Endothelial cell of umbilical vein (primary cell): ENCODE results near the gene CLSTN2. TPM values are rescaled to one million over a fixed set of nuclear protein-coding genes. Genes with fewer than 3 reads are reported as not detected.

Experiments
- BruUV-seq: library from RNA; stranded (reverse); fragments of 400-500 nt; replicated peaks from 2 replicates; lab custom pipeline; 2021; lab: Mats Ljungman, UMichigan
- CTCF ChIA-PET: fragments of 300-600, 350-600 bp; sonication (Branson Sonifier 250); formaldehyde crosslinking; loops from one replicate; lab custom pipeline; 2021; ENCODE audit warnings: antibody characterized with exemption, inconsistent platforms; lab: Charles Lee
- POLR2A ChIA-PET: fragments of 300-600, 350-600 bp; sonication (Branson Sonifier 250); formaldehyde crosslinking; loops from one replicate; lab custom pipeline; 2021; ENCODE audit warnings: antibody characterized with exemption, inconsistent platforms; lab: Charles Lee
- DNase-seq: peaks from one replicate; pipeline ENCODE4 v3.0.0-alpha.2; 2011; ENCODE audit warnings: low read depth, low spot score
- FAIRE-seq: peaks from 2 replicates; lab custom pipeline; 2011; peaks lifted over from hg19 to GRCh38; lab: Jason Lieb, UNC
- H2AFZ ChIP-seq: 2 replicates; pipeline ENCODE4 v1.6.0; 2012; ENCODE audit warnings: low read depth, low read length, control low read depth, inconsistent platforms
- H3K27ac ChIP-seq: 2 replicates; pipeline ENCODE4 v1.5.1; 2011; ENCODE audit warnings: low read depth, mild to moderate bottlenecking, control low read depth, low read length, moderate library complexity; ENCODE audit not compliant: insufficient read depth
- H3K27me3 ChIP-seq, 2 experiments: 2 replicates each; pipeline versions ENCODE4 v1.6.0 to v1.6.1; 2011; ENCODE audit warnings: low read length in 2 of 2, mixed read lengths in 1 of 2; ENCODE audit not compliant: control insufficient read depth in 2 of 2, insufficient read depth in 2 of 2
- H3K36me3 ChIP-seq, 2 experiments: 2 replicates in 1 of 2; 3 replicates in 1 of 2; pipeline ENCODE4 v1.5.1; 2011; ENCODE audit warnings: low read length in 2 of 2, mild to moderate bottlenecking in 1 of 2, moderate library complexity in 1 of 2; ENCODE audit not compliant: control insufficient read depth in 2 of 2, insufficient read depth in 2 of 2; ENCODE audit errors: extremely low read depth in 1 of 2
- H3K4me1 ChIP-seq: 3 replicates; pipeline ENCODE4 v1.5.1; 2011; ENCODE audit warnings: mild to moderate bottlenecking, low read length; ENCODE audit not compliant: control insufficient read depth, insufficient read depth; ENCODE audit errors: extremely low read depth
- H3K4me2 ChIP-seq: 2 replicates; pipeline ENCODE4 v1.6.1; 2011; ENCODE audit warnings: low read length, control low read depth, mixed read lengths; ENCODE audit not compliant: insufficient read depth
- H3K4me3 ChIP-seq, 3 experiments: fragments of 200-600 bp in 1 of 3; sonication (generic), shearing (Covaris generic) in 1 of 3; replicated peaks in 1 of 3; 2 replicates each; pipeline ENCODE4 v1.5.1; 2011 to 2016; ENCODE audit warnings: control low read depth in 3 of 3, low read length in 3 of 3, mild to moderate bottlenecking in 2 of 3, inconsistent platforms in 1 of 3, low read depth in 1 of 3, moderate library complexity in 1 of 3; ENCODE audit not compliant: insufficient read depth in 1 of 3
- H3K79me2 ChIP-seq: 2 replicates; pipeline ENCODE4 v1.6.0; 2012; ENCODE audit warnings: low read length, inconsistent platforms; ENCODE audit not compliant: control insufficient read depth, insufficient read depth
- H3K9ac ChIP-seq: replicated peaks from 2 replicates; pipeline ENCODE3; 2011; ENCODE audit warnings: low read length, control low read depth; ENCODE audit not compliant: insufficient read depth; ENCODE audit errors: extremely low read depth
- H3K9me1 ChIP-seq: replicated peaks from 3 replicates; pipeline ENCODE4 v1.6.0; 2011; ENCODE audit warnings: mild to moderate bottlenecking, low read length; ENCODE audit not compliant: control insufficient read depth, insufficient read depth; ENCODE audit errors: extremely low read depth
- H3K9me3 ChIP-seq: replicated peaks from 2 replicates; pipeline ENCODE4 v1.5.1; 2012; ENCODE audit warnings: low read length, inconsistent platforms; ENCODE audit not compliant: control insufficient read depth, insufficient read depth
- H4K20me1 ChIP-seq: replicated peaks from 2 replicates; pipeline ENCODE3; 2011; ENCODE audit warnings: mild to moderate bottlenecking, low read length; ENCODE audit not compliant: control insufficient read depth, insufficient read depth; ENCODE audit errors: extremely low read depth
- CTCF ChIP-seq, 2 donors: IDR thresholded peaks; 1 replicate in 1 of 2; 2 replicates in 1 of 2; pipeline ENCODE4 v1.5.1; 2011; ENCODE audit warnings: low read length in 2 of 2, mild to moderate bottlenecking in 2 of 2, moderate library complexity in 2 of 2, control low read depth in 1 of 2, inconsistent platforms in 1 of 2, low read depth in 1 of 2; ENCODE audit not compliant: insufficient read depth in 1 of 2; ENCODE audit errors: extremely low read depth in 1 of 2
- EZH2 ChIP-seq: IDR thresholded peaks from 2 replicates; pipeline ENCODE4 v1.6.1; 2012; ENCODE audit warnings: borderline replicate concordance, low read depth, mild to moderate bottlenecking, moderate library complexity, low read length, inconsistent platforms; ENCODE audit not compliant: severe bottlenecking
- JUN ChIP-seq: IDR thresholded peaks from 2 replicates; pipeline ENCODE4 v1.6.1; 2011; ENCODE audit warnings: borderline replicate concordance, low read depth; ENCODE audit not compliant: insufficient read length, insufficient read depth
- dilution Hi-C: fragments of 300-500 bp; cut with MboI; formaldehyde crosslinking; loops from one replicate; pipeline ENCODE4 v1.15.0; 2019; ENCODE audit warnings: low sequenced_read_pairs; ENCODE audit not compliant: extremely low pct_ligation_motif_present
- intact Hi-C: fragments of 100-400 bp; cut with micrococcal nuclease; formaldehyde crosslinking; loops from one replicate; pipeline ENCODE4 v1.10.0; 2022
- polyA plus RNA-seq, 4 experiments: library from polyadenylated mRNA; depleted of rRNA in 3 of 4; stranded (reverse) in 3 of 4; unstranded in 1 of 4; fragments of >200 nt; gene quantifications; 2 replicates each; pipeline versions ENCODE4 v1.2.1 to v1.2.3, GENCODE V29; 2011 to 2012; ENCODE audit warnings: missing spikeins in 1 of 4
- total RNA-seq: library from RNA; stranded (reverse); gene quantifications from 2 replicates; pipeline ENCODE4 v1.2.3, GENCODE V29; 2021
- TF ChIP-seq, protein P1 (sequence below): IDR thresholded peaks from 2 replicates; pipeline ENCODE4 v1.6.1; 2011; ENCODE audit not compliant: insufficient read depth, insufficient read length

Gene CLSTN2
- total and polyA plus RNA-seq, 2 donors (not counting 3 experiments of a cell fraction or from before 2014, with no cell fraction given): 0.26 to 0.38 TPM

DNA sequence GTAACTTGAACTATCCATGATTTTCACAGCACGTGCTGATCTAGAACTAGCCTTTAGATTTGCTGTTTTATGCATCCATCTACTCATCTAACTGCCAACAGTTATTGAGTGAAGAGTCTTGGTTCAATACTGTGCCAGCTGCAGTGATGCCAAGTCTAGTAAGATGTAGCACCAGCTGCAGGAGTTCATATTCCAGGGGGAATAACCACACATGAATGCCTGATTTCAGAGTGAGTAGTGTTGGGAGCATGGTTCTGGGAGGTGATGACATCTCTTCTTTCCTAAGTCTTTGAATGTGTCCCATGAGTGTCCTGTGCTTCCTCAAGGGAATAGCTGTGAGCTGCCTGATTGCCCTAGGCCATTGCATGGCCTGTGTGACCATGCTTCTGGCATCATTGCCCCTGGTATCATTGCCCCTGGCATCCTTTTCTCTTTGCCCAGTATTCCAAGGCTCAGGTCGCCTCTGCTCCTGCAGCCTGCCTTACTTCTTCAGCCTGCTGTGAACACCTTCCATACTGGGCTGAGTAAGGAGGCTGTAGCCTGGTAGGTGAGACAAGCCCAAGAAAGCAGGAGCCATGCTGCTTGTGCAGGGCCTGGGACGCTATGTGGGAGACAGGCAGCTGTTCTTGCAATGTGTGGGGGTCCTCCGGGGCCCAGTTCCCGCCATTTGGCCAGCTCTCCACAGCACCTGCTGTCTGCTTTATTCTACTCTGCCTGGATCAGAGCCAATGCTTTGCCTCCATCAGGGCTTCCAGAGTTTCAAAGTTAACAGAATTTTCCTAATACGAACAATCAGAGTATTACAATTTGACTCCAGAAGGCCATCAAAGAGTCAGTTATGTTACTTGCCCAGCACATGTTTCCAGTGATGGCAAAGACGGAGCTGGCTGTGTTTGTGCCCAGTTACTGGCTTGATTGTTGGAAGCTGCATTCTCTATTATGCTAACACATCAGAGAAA is 73.2 kb downstream of the CLSTN2 start:
- Histone ChIP-seq H3K4me1 (no peaks in the 10 kb centered on the region), H3K9ac (no peak overlapping the region), H3K27ac (no peak overlapping the region), H4K20me1 (no peaks in the 10 kb centered on the region), H3K36me3 (no peaks in the 10 kb centered on the region), H3K4me2 (no peak overlapping the region), H3K9me3 (no peaks in the 10 kb centered on the region), H2AFZ (no peak overlapping the region), H3K27me3 (no peaks in the 10 kb centered on the region), H3K9me1 (no peaks in the 10 kb centered on the region), H3K79me2 (no peaks in the 10 kb centered on the region), H3K4me3 (no peak overlapping the region)
- dilution Hi-C loops: no loop called here
- no peak for DNase-seq
- ChIA-PET POLR2A (no interaction called here), CTCF (no interaction called here)
- no peak for TF ChIP-seq EZH2
- TF ChIP-seq, protein P1, sequence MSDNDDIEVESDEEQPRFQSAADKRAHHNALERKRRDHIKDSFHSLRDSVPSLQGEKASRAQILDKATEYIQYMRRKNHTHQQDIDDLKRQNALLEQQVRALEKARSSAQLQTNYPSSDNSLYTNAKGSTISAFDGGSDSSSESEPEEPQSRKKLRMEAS: no peak
- TF ChIP-seq JUN: no peak
- TF ChIP-seq CTCF (IDR thresholded peaks at IDR 0.05; ENCODE audit: extremely low read depth in 1 of 2, insufficient read depth in 1 of 2, low read depth in 1 of 2, low read length in 2 of 2): no peak
- no TSS peak for BruUV-seq
- FAIRE-seq: no peak
- intact Hi-C loops: no loop called here
